HCT116 (cell line): Measurements from ENCODE around the gene TARBP1. TPM values are rescaled to one million over a fixed set of nuclear protein-coding genes. Genes with fewer than 3 reads are reported as not detected.
A peak's percentile ranks its signal among the peaks of the same experiment; 100 is the strongest.

Experiments
- ATAC-seq: fragments of 200-7000 bp; cut with Tn5 transposase; 2 replicates; pipeline ENCODE4 v1.9.1; 2020; ENCODE audit warnings: mild to moderate bottlenecking, moderate library complexity
- BruUV-seq: library from RNA; stranded (reverse); fragments of 400-500 nt; replicated peaks from 2 replicates; lab custom pipeline; 2021; lab: Mats Ljungman, UMichigan
- CTCF ChIA-PET: fragments of 300-600 bp; sonication (Branson Sonifier 250); formaldehyde crosslinking; loops from one replicate; lab custom pipeline; 2021; ENCODE audit warnings: antibody characterized with exemption; lab: Charles Lee
- POLR2A ChIA-PET: fragments of 300-600, 350-600 bp; sonication (Branson Sonifier 250); formaldehyde crosslinking; loops from one replicate; lab custom pipeline; 2021; ENCODE audit warnings: antibody characterized with exemption; lab: Charles Lee
- RAD21 ChIA-PET, 2 experiments: fragments of 300-600 bp; sonication (Branson Sonifier 250); formaldehyde crosslinking; loops; one replicate each; lab custom pipeline; 2023; ENCODE audit warnings: low total read pairs in 2 of 2; ENCODE audit not compliant: uncharacterized antibody in 2 of 2, unreplicated experiment in 2 of 2, low non-redundant PET in 1 of 2; lab: Charles Lee
- DNase-seq: peaks from one replicate; pipeline ENCODE4 v3.0.0-alpha.2; 2010; ENCODE audit warnings: low read depth, low spot score
- H2AFZ ChIP-seq: fragments of 200-600 bp; shearing (Covaris generic), sonication (generic); 2 replicates; pipeline ENCODE4 v1.6.1; 2017; ENCODE audit warnings: low read depth, mixed run types, mixed read lengths, antibody characterized with exemption, low read length; ENCODE audit not compliant: poor library complexity, severe bottlenecking
- H3K27ac ChIP-seq: 2 replicates; pipeline ENCODE4 v1.5.1; 2012; ENCODE audit warnings: low read depth, low read length
- H3K27me3 ChIP-seq: fragments of 200-600 bp; sonication (generic); 2 replicates; pipeline ENCODE4 v1.6.1; 2016; ENCODE audit warnings: mixed run types, low read length, mixed read lengths; ENCODE audit not compliant: insufficient read depth
- H3K36me3 ChIP-seq, 2 experiments: fragments of 200-500 bp in 1 of 2; fragments of 200-600 bp in 1 of 2; sonication (Bioruptor generic) in 1 of 2; sonication (generic) in 1 of 2; 2 replicates each; pipeline versions ENCODE4 v1.5.1 to v1.6.1; 2014 to 2016; ENCODE audit warnings: low read length in 2 of 2, inconsistent platforms in 1 of 2, mixed read lengths in 1 of 2, mixed run types in 1 of 2; ENCODE audit not compliant: insufficient read depth in 2 of 2, control insufficient read depth in 1 of 2
- H3K4me1 ChIP-seq, 2 experiments: fragments of 200-600 bp in 1 of 2; sonication (generic) in 1 of 2; 2 replicates each; pipeline versions ENCODE4 v1.5.1 to v1.6.1; 2012 to 2017; ENCODE audit warnings: low read length in 2 of 2, inconsistent platforms in 1 of 2, mild to moderate bottlenecking in 1 of 2, mixed read lengths in 1 of 2, mixed run types in 1 of 2, moderate library complexity in 1 of 2; ENCODE audit not compliant: insufficient read depth in 2 of 2, control insufficient read depth in 1 of 2
- H3K4me2 ChIP-seq: fragments of 200-600 bp; sonication (generic); 2 replicates; pipeline ENCODE4 v1.6.1; 2017; ENCODE audit warnings: mixed run types, low read length, mixed read lengths
- H3K4me3 ChIP-seq, 2 experiments: fragments of 200-600 bp in 1 of 2; sonication (generic) in 1 of 2; replicated peaks in 1 of 2; 2 replicates each; pipeline ENCODE4 v1.5.1; 2011 to 2016; ENCODE audit warnings: low read length in 2 of 2, control low read depth in 1 of 2, low read depth in 1 of 2, mild to moderate bottlenecking in 1 of 2, mixed read lengths in 1 of 2, mixed run types in 1 of 2
- H3K79me2 ChIP-seq: fragments of 200-600 bp; sonication (generic); 2 replicates; pipeline ENCODE4 v1.6.1; 2017; ENCODE audit warnings: mild to moderate bottlenecking, mixed run types, low read length, moderate library complexity, mixed read lengths; ENCODE audit not compliant: insufficient read depth
- H3K9ac ChIP-seq: fragments of 200-600 bp; sonication (generic); 2 replicates; pipeline ENCODE4 v1.6.1; 2016; ENCODE audit warnings: low read length, mixed read lengths
- H3K9me2 ChIP-seq: fragments of 200-600 bp; sonication (generic), shearing (Covaris generic); 2 replicates; pipeline ENCODE4 v1.6.1; 2017; ENCODE audit warnings: mixed run types, mild to moderate bottlenecking, moderate library complexity; ENCODE audit not compliant: insufficient read depth
- H3K9me3 ChIP-seq, 2 experiments: fragments of 200-500 bp in 1 of 2; fragments of 200-600 bp in 1 of 2; sonication (Bioruptor generic) in 1 of 2; sonication (generic) in 1 of 2; 2 replicates each; pipeline ENCODE4 v1.6.1; 2014 to 2017; ENCODE audit warnings: low read length in 2 of 2, mixed read lengths in 2 of 2, inconsistent platforms in 1 of 2, low read depth in 1 of 2, mild to moderate bottlenecking in 1 of 2, mixed run types in 1 of 2, moderate library complexity in 1 of 2; ENCODE audit not compliant: control insufficient read depth in 1 of 2, insufficient read depth in 1 of 2
- H4K20me1 ChIP-seq: fragments of 200-600 bp; sonication (generic), shearing (Covaris generic); 2 replicates; pipeline ENCODE4 v1.6.1; 2017; ENCODE audit warnings: mixed run types, mild to moderate bottlenecking, moderate library complexity; ENCODE audit not compliant: insufficient read depth
- ATF3 ChIP-seq: IDR thresholded peaks from 2 replicates; pipeline ENCODE4 v1.6.1; 2012
- CBX3 ChIP-seq: IDR thresholded peaks from 2 replicates; pipeline ENCODE4 v1.6.1; 2012; ENCODE audit warnings: low read depth
- CEBPB ChIP-seq: IDR thresholded peaks from 2 replicates; pipeline ENCODE4 v1.6.1; 2012; ENCODE audit warnings: low read depth
- CTCF ChIP-seq, 3 experiments: fragments of 200-600 bp in 1 of 3; sonication (generic) in 1 of 3; IDR thresholded peaks in 2 of 3; conservative IDR thresholded peaks in 1 of 3; 2 replicates each; pipeline ENCODE4 v1.5.1; 2012 to 2017; ENCODE audit warnings: low read depth in 2 of 3, low read length in 2 of 3, antibody characterized with exemption in 1 of 3, borderline replicate concordance in 1 of 3, control low read depth in 1 of 3, mild to moderate bottlenecking in 1 of 3, mixed read lengths in 1 of 3, mixed run types in 1 of 3, moderate library complexity in 1 of 3; ENCODE audit not compliant: insufficient read depth in 1 of 3
- EGR1 ChIP-seq: IDR thresholded peaks from 2 replicates; pipeline ENCODE4 v1.6.1; 2012; ENCODE audit warnings: low read depth
- ELF1 ChIP-seq: IDR thresholded peaks from 2 replicates; pipeline ENCODE4 v1.6.1; 2012; ENCODE audit warnings: low read depth, borderline replicate concordance
- EZH2 ChIP-seq: fragments of 200-600 bp; sonication (generic); IDR thresholded peaks from 2 replicates; pipeline ENCODE4 v1.6.1; 2017; ENCODE audit warnings: antibody characterized with exemption, mixed run types
- EZH2phosphoT487 ChIP-seq: fragments of 200-600 bp; IDR thresholded peaks from 2 replicates; pipeline ENCODE4 v1.6.1; 2018; ENCODE audit warnings: antibody characterized with exemption, borderline replicate concordance
- FOSL1 ChIP-seq: IDR thresholded peaks from 2 replicates; pipeline ENCODE4 v1.6.1; 2012; ENCODE audit warnings: low read depth
- JUND ChIP-seq: IDR thresholded peaks from 2 replicates; pipeline ENCODE4 v1.6.1; 2012
- POLR2A ChIP-seq: IDR thresholded peaks from 2 replicates; pipeline ENCODE4 v1.7.0; 2011; ENCODE audit warnings: borderline replicate concordance; ENCODE audit not compliant: insufficient read depth, insufficient read length; ENCODE audit errors: extremely low read depth
- POLR2AphosphoS5 ChIP-seq: IDR thresholded peaks from 2 replicates; pipeline ENCODE4 v1.6.1; 2011; ENCODE audit warnings: mild to moderate bottlenecking, low read depth, low read length, moderate library complexity
- SP1 ChIP-seq: IDR thresholded peaks from 2 replicates; pipeline ENCODE4 v1.6.1; 2012; ENCODE audit warnings: low read depth
- SRF ChIP-seq: IDR thresholded peaks from 2 replicates; pipeline ENCODE4 v1.6.1; 2012; ENCODE audit warnings: low read depth
- TCF7L2 ChIP-seq: IDR thresholded peaks from 2 replicates; pipeline ENCODE4 v1.7.0; 2011; ENCODE audit warnings: borderline replicate concordance, inconsistent platforms; ENCODE audit not compliant: insufficient read depth, insufficient read length; ENCODE audit errors: extremely low read depth
- YY1 ChIP-seq: IDR thresholded peaks from 2 replicates; pipeline ENCODE4 v1.6.1; 2011; ENCODE audit warnings: low read length, low read depth, moderate library complexity, mild to moderate bottlenecking; ENCODE audit not compliant: insufficient replicate concordance; ENCODE audit errors: extremely low read depth
- ZBTB33 ChIP-seq: IDR thresholded peaks from 2 replicates; pipeline ENCODE4 v1.6.1; 2011; ENCODE audit warnings: mild to moderate bottlenecking, low read length, moderate library complexity; ENCODE audit not compliant: insufficient replicate concordance; ENCODE audit errors: extremely low read depth
- ZFX ChIP-seq: fragments of 450-650 bp; IDR thresholded peaks from 2 replicates; pipeline ENCODE4 v1.6.1; 2017
- ZNF274 ChIP-seq: fragments of 200-500 bp; sonication (Bioruptor generic); IDR thresholded peaks from 2 replicates; pipeline ENCODE4 v1.6.1; 2014; ENCODE audit warnings: mild to moderate bottlenecking, low read depth, low read length, inconsistent platforms
- intact Hi-C: fragments of 100-400 bp; cut with micrococcal nuclease; formaldehyde crosslinking; loops from 2 replicates; pipeline ENCODE4 v1.10.0; 2022
- total RNA-seq: library from RNA; stranded (reverse); gene quantifications from one replicate; pipeline ENCODE4 v1.2.1, GENCODE V29; 2021; ENCODE audit not compliant: unreplicated experiment

TARBP1 gene
- total RNA-seq, 1 experiment from 2014 or later = 17.2 TPM

GRCh38 chr1:234357831-234358230 is 121.1 kb downstream of the TARBP1 start:
- H3K79me2 ChIP-seq = no peaks in the 10 kb centered on the region
- H3K27me3 ChIP-seq = no peaks in the 10 kb centered on the region
- TF ChIP-seq ATF3 = no peak
- no peak for TF ChIP-seq YY1
- no peak for TF ChIP-seq POLR2A
- no peak for TF ChIP-seq ZBTB33
- TF ChIP-seq TCF7L2 = no peak
- no peak for TF ChIP-seq ELF1
- TF ChIP-seq SP1 = no peak
- TF ChIP-seq CEBPB = no peak
- TF ChIP-seq CTCF (IDR thresholded peaks at IDR 0.05 in 2 of 3, conservative IDR thresholded peaks at IDR 0.05 in 1 of 3; ENCODE audit: borderline replicate concordance in 1 of 3, insufficient read depth in 1 of 3, low read depth in 2 of 3, low read length in 2 of 3) = no peak
- TF ChIP-seq ZNF274 = no peak
- TF ChIP-seq SRF = no peak
- TF ChIP-seq FOSL1 = no peak
- no peak for TF ChIP-seq EGR1
- no peak for TF ChIP-seq ZFX
- TF ChIP-seq EZH2phosphoT487 = no peak
- TF ChIP-seq CBX3 = no peak
- no peak for TF ChIP-seq EZH2
- TF ChIP-seq JUND = no peak
- no peak for TF ChIP-seq POLR2AphosphoS5
- CTCF ChIA-PET = no interaction called here
- POLR2A ChIA-PET = no interaction called here
- peak overlapping the region; percentile 68 for H3K4me2 ChIP-seq
- no peak for ATAC-seq
- BruUV-seq = no TSS peak
- no peak overlapping the region for H3K27ac ChIP-seq
- intact Hi-C loops = no loop called here
- no peaks in the 10 kb centered on the region for H3K4me1 ChIP-seq
- H3K9ac ChIP-seq = peak overlapping the region; percentile 36; the same call in 1 of the 2 replicates
- no peak overlapping the region for H2AFZ ChIP-seq
- no peaks in the 10 kb centered on the region for H3K9me2 ChIP-seq
- RAD21 ChIA-PET = no interaction called here
- H3K9me3 ChIP-seq = no peaks in the 10 kb centered on the region
- no peaks in the 10 kb centered on the region for H4K20me1 ChIP-seq
- peak overlapping the region; percentile 52 to 61 for H3K4me3 ChIP-seq
- no peak for DNase-seq
- H3K36me3 ChIP-seq = no peaks in the 10 kb centered on the region
